22Rv1 (cell line): ENCODE data around the gene FHIT.

Experiments used
- H3K27ac ChIP-seq: fragments of 450-650 bp; 2 replicates; pipeline ENCODE4 v1.5.1; 2017
- TF ChIP-seq, protein P1 (sequence below): fragments of 450-650 bp; IDR thresholded peaks from 2 replicates; pipeline ENCODE4 v1.5.1; 2017; ENCODE audit warnings: mild to moderate bottlenecking

The FHIT gene

DNA sequence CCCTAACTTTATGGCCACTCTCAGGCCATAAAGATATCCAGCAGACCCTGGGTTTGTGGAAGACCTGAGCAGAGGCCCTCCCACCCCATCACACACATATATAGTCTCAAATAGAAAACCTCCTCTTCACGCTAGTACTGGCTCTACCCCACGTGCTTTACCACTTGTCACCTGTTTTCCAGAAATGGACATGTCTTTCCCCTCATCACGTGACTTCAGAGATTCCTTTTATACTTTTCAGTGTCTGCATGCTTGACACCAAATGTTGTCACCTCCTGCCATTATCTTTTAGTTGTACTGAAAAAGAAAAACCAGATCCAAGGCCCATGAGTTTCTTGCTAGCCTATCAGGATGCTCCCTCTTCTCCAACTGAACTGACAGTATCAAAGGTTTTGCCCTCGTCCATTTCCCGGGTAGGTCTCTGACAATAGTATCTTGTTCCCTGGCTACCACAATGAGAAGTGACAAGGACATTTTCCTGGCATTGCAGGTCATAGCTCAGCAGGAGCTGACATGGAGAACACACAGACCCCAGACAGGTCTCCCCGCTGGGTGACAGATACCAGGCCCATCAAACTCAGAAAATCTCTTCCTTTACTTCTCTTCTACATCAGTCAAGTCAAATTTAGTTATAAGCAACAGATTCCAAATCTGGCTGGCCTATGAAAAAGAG, 1551.5 kb downstream of the FHIT start:
- TF ChIP-seq, protein P1, sequence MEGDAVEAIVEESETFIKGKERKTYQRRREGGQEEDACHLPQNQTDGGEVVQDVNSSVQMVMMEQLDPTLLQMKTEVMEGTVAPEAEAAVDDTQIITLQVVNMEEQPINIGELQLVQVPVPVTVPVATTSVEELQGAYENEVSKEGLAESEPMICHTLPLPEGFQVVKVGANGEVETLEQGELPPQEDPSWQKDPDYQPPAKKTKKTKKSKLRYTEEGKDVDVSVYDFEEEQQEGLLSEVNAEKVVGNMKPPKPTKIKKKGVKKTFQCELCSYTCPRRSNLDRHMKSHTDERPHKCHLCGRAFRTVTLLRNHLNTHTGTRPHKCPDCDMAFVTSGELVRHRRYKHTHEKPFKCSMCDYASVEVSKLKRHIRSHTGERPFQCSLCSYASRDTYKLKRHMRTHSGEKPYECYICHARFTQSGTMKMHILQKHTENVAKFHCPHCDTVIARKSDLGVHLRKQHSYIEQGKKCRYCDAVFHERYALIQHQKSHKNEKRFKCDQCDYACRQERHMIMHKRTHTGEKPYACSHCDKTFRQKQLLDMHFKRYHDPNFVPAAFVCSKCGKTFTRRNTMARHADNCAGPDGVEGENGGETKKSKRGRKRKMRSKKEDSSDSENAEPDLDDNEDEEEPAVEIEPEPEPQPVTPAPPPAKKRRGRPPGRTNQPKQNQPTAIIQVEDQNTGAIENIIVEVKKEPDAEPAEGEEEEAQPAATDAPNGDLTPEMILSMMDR = no peak
- H3K27ac ChIP-seq = no peak overlapping the region
